Lung (tissue), 12 donors: ENCODE measurements around the gene OPRM1. TPM values are rescaled to one million over a fixed set of nuclear protein-coding genes. Genes with fewer than 3 reads are reported as not detected.

Experiments
- ATAC-seq: fragments of 200-7000 bp; cut with Tn5 transposase; one replicate; pipeline ENCODE4 v1.9.1; 2020; ENCODE audit warnings: moderate number of reproducible peaks; ENCODE audit not compliant: insufficient read depth, low FRiP score
- DNase-seq, 3 donors: peaks; one replicate each; pipeline ENCODE4 v3.0.0-alpha.2; 2013 to 2017
- H3K27ac ChIP-seq, 2 donors: one replicate each; pipeline ENCODE4 v1.5.1; 2013; ENCODE audit warnings: mild to moderate bottlenecking in 2 of 2, moderate library complexity in 2 of 2, control low read depth in 1 of 2, inconsistent platforms in 1 of 2, low read depth in 1 of 2, low read length in 1 of 2
- H3K27me3 ChIP-seq, 3 donors: one replicate each; pipeline ENCODE4 v1.5.1; 2013; ENCODE audit warnings: low read length in 2 of 3; ENCODE audit not compliant: control insufficient read depth in 3 of 3, insufficient read depth in 3 of 3
- H3K36me3 ChIP-seq, 4 donors: one replicate each; pipeline ENCODE4 v1.5.1; 2013; ENCODE audit warnings: low read length in 4 of 4, mild to moderate bottlenecking in 1 of 4, moderate library complexity in 1 of 4; ENCODE audit not compliant: control insufficient read depth in 4 of 4, insufficient read depth in 4 of 4
- H3K4me1 ChIP-seq, 5 donors: one replicate each; pipeline ENCODE4 v1.5.1; 2013; ENCODE audit warnings: low read length in 5 of 5, mild to moderate bottlenecking in 2 of 5, moderate library complexity in 1 of 5; ENCODE audit not compliant: control insufficient read depth in 5 of 5, insufficient read depth in 5 of 5
- H3K4me3 ChIP-seq: one replicate; pipeline ENCODE4 v1.5.1; 2013; ENCODE audit warnings: mild to moderate bottlenecking, control low read depth, moderate library complexity
- H3K9ac ChIP-seq, 2 donors: one replicate each; pipeline ENCODE4 v1.5.1; 2013; ENCODE audit warnings: low read length in 2 of 2, control low read depth in 1 of 2; ENCODE audit not compliant: insufficient read depth in 1 of 2
- H3K9me3 ChIP-seq, 4 donors: one replicate each; pipeline ENCODE4 v1.5.1; 2013; ENCODE audit warnings: low read length in 3 of 4, mild to moderate bottlenecking in 1 of 4, moderate library complexity in 1 of 4; ENCODE audit not compliant: control insufficient read depth in 4 of 4, insufficient read depth in 3 of 4
- CTCF ChIP-seq: IDR thresholded peaks from 2 replicates; pipeline ENCODE4 v1.5.1; 2012; ENCODE audit warnings: mild to moderate bottlenecking; ENCODE audit errors: control extremely low read depth, extremely low read depth
- WGBS, 2 donors: extraction: QIAGEN DNeasy Blood & Tissue Kit; methylation state at CpG; one replicate each; pipeline ENCODE4 v1.1.7; 2013; 5-methylcytosine and 5-hydroxymethylcytosine counted together
- polyA plus RNA-seq, 2 donors: library from polyadenylated mRNA; stranded (reverse); fragments of 200-250 nt; gene quantifications; one replicate each; pipeline ENCODE4 v1.2.1, GENCODE V29; 2013
- total RNA-seq, 2 donors: library from RNA; depleted of rRNA in 1 of 2; stranded (reverse); fragments of >200 nt in 1 of 2; gene quantifications; one replicate each; pipeline ENCODE4 v1.2.1, GENCODE V29; 2014 to 2021
- donor health status: control.
- donor health status: control.
- donor health status: Bipolar disorder and iron deficiency.
- donor health status: healthy.
- donor health status: DM: yes; HTN: yes; CAD: no.

The OPRM1 gene
- total and polyA plus RNA-seq, 4 donors: not detected

- no peaks in the 10 kb centered on the region for H3K36me3 ChIP-seq
- H3K27ac ChIP-seq: no peak overlapping the region
- TF ChIP-seq CTCF: no peak
- H3K4me1 ChIP-seq: no peaks in the 10 kb centered on the region
- H3K27me3 ChIP-seq: no peaks in the 10 kb centered on the region
- no peak overlapping the region for H3K9ac ChIP-seq
- WGBS, 2 donors: 54 to 73% methylated on average over 2 of the region's 2 CpGs
- H3K9me3 ChIP-seq: no peaks in the 10 kb centered on the region
- DNase-seq (no peak), ATAC-seq (no peak)
- H3K4me3 ChIP-seq: no peak overlapping the region
Observed at GRCh38 chr6:153994811-153995210, 44.2 kb upstream of the OPRM1 start.

- H3K4me3 ChIP-seq: no peak overlapping the region
- peaks cover 0 to 2% (median 0%) of the 10 kb centered on the region in 4 donors for H3K9me3 ChIP-seq
- no peaks in the 10 kb centered on the region for H3K4me1 ChIP-seq
- 21 to 72% methylated on average over 3 of the region's 3 CpGs for WGBS, 2 donors
- no peak for TF ChIP-seq CTCF
- H3K36me3 ChIP-seq: no peaks in the 10 kb centered on the region
- no peak overlapping the region for H3K27ac ChIP-seq
- no peak overlapping the region for H3K9ac ChIP-seq
- DNase-seq (no peak), ATAC-seq (no peak)
- H3K27me3 ChIP-seq: no peaks in the 10 kb centered on the region
Observed at GRCh38 chr6:153997221-153997620, 41.8 kb upstream of the OPRM1 start.

GRCh38 chr6:154001494-154002285, 37.4 kb upstream of the OPRM1 start:
- no peak overlapping the region for H3K9ac ChIP-seq
- H3K27ac ChIP-seq: no peak overlapping the region
- TF ChIP-seq CTCF: no peak
- no peaks in the 10 kb centered on the region for H3K27me3 ChIP-seq
- H3K36me3 ChIP-seq: no peaks in the 10 kb centered on the region
- H3K4me3 ChIP-seq: no peak overlapping the region
- peaks cover 0 to 5% (median 0%) of the 10 kb centered on the region in 4 donors for H3K9me3 ChIP-seq
- ATAC-seq: no peak
- WGBS, 2 donors: 90% methylated on average over 10 of the region's 10 CpGs
- DNase-seq: no peak
- no peaks in the 10 kb centered on the region for H3K4me1 ChIP-seq
